ENCODE measurements around the gene AMOT.
A peak's percentile ranks its signal among the peaks of the same experiment; 100 is the strongest.

The AMOT gene

GRCh38 chrX:112841114-112841819 is 636 bp upstream of the AMOT start (continued):
- TF ChIP-seq ZNF148 (tag by site-specific recombination; IDR thresholded peaks at IDR 0.05; ENCODE audit: borderline replicate concordance) (no peak), AEBP2 (tag by site-specific recombination; IDR thresholded peaks at IDR 0.05; ENCODE audit: borderline replicate concordance) (no peak), ZNF792 (tag by site-specific recombination; IDR thresholded peaks at IDR 0.05) (no peak), ZBTB11 (tag by site-specific recombination; conservative IDR thresholded peaks at IDR 0.05; ENCODE audit: low read depth) (peak; percentile 85), ZNF585B (tag by site-specific recombination; IDR thresholded peaks at IDR 0.05) (no peak), PRDM10 (tag by site-specific recombination; IDR thresholded peaks at IDR 0.05) (peak; percentile 64; the same call in 1 of the 2 replicates), REST (tag by site-specific recombination; IDR thresholded peaks at IDR 0.05) (0 out of 2 replicates have a peak, but pooled peaks have one; percentile 66), KLF16 (tag by site-specific recombination; IDR thresholded peaks at IDR 0.05) (no peak), KLF8 (tag by site-specific recombination; IDR thresholded peaks at IDR 0.05) (peak; percentile 36), IKZF3 (tag by site-specific recombination; IDR thresholded peaks at IDR 0.05) (0 out of 2 replicates have a peak, but pooled peaks have one; percentile 1), KLF9 (tag by site-specific recombination; IDR thresholded peaks at IDR 0.05; ENCODE audit: low read depth) (no peak), SP2 (tag by site-specific recombination; IDR thresholded peaks at IDR 0.05) (peak; percentile 67), GLIS2 (tag by site-specific recombination; IDR thresholded peaks at IDR 0.05) (peak; percentile 50; the same call in 1 of the 2 replicates)
